Kidney epithelial cell (primary cell): ENCODE data around the gene FECH. TPM values are rescaled to one million over a fixed set of nuclear protein-coding genes. Genes with fewer than 3 reads are reported as not detected.
A peak's percentile ranks its signal among the peaks of the same experiment; 100 is the strongest.

ENCODE experiments used
- DNase-seq: peaks from one replicate; pipeline ENCODE4 v3.0.0-alpha.2; 2010; ENCODE audit warnings: low read depth
- H3K27me3 ChIP-seq: 2 replicates; pipeline ENCODE4 v1.6.0; 2011; ENCODE audit warnings: low read length; ENCODE audit not compliant: control insufficient read depth, insufficient read depth
- H3K36me3 ChIP-seq: 2 replicates; pipeline ENCODE4 v1.5.1; 2011; ENCODE audit warnings: low read length; ENCODE audit not compliant: control insufficient read depth, insufficient read depth
- H3K4me3 ChIP-seq: 2 replicates; pipeline ENCODE4 v1.5.1; 2011; ENCODE audit warnings: low read depth, mild to moderate bottlenecking, control low read depth, low read length
- total RNA-seq: library from RNA; depleted of rRNA; stranded (reverse); fragments of >200 nt; gene quantifications from 2 replicates; pipeline ENCODE4 v1.2.3, GENCODE V29; 2015
- TF ChIP-seq, protein P1 (sequence below): IDR thresholded peaks from 2 replicates; pipeline ENCODE4 v1.5.1; 2011; ENCODE audit warnings: mild to moderate bottlenecking, moderate library complexity, low read length, control low read depth, inconsistent platforms; ENCODE audit not compliant: insufficient read depth, poor library complexity, severe bottlenecking

Gene FECH
- total RNA-seq, 1 donor from 2014 or later = 58.3 TPM

GRCh38 chr18:57576316-57576715, 10.2 kb downstream of the FECH start:
- DNase-seq = peak; percentile 14
- Histone ChIP-seq H3K36me3 (no peaks in the 10 kb centered on the region), H3K4me3 (no peak overlapping the region), H3K27me3 (no peaks in the 10 kb centered on the region)
- TF ChIP-seq, protein P1, sequence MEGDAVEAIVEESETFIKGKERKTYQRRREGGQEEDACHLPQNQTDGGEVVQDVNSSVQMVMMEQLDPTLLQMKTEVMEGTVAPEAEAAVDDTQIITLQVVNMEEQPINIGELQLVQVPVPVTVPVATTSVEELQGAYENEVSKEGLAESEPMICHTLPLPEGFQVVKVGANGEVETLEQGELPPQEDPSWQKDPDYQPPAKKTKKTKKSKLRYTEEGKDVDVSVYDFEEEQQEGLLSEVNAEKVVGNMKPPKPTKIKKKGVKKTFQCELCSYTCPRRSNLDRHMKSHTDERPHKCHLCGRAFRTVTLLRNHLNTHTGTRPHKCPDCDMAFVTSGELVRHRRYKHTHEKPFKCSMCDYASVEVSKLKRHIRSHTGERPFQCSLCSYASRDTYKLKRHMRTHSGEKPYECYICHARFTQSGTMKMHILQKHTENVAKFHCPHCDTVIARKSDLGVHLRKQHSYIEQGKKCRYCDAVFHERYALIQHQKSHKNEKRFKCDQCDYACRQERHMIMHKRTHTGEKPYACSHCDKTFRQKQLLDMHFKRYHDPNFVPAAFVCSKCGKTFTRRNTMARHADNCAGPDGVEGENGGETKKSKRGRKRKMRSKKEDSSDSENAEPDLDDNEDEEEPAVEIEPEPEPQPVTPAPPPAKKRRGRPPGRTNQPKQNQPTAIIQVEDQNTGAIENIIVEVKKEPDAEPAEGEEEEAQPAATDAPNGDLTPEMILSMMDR = no peak

DNA sequence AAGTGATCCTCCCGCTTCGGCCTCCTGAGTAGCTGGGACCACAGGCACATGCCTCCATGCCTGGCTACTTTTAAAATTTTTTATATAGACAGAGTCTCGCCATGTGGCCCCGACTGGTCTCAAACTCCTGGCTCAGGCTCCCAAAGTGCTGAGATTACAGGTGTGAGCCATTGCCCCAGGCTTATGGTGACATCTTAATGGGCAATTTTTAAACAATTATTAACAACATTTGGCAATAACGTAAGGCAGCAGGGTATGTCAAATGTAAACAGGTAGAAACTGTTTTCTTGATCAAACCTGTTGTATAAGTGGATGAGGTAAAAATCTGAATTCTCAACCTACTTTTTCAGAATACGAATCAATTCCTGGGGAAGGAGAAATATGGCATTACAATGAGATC, 11.0 kb downstream of the FECH start:
- Histone ChIP-seq H3K27me3 (no peaks in the 10 kb centered on the region), H3K36me3 (no peaks in the 10 kb centered on the region), H3K4me3 (no peak overlapping the region)
- TF ChIP-seq, protein P1 = no peak
- DNase-seq = no peak

DNA sequence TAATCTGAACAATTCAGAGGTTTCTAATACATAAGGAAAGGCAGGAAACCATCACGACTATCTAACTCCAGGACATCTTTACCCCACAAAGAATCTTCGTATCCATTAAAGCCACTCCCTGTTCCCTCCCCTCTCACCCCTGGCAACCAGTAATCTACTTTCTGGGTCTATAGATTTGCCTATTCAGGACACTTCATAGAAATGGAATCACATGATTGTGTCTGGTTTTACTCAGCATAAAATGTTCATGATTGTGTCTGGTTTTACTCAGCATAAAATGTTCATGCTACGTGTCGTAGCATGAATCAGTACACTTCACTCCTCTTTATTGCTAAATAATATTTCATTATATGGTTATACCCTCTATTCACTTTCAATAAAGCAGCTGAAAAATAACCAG, 11.6 kb downstream of the FECH start:
- Histone ChIP-seq H3K27me3 (no peaks in the 10 kb centered on the region), H3K4me3 (no peak overlapping the region), H3K36me3 (no peaks in the 10 kb centered on the region)
- DNase-seq = no peak
- TF ChIP-seq, protein P1 = no peak

- TF ChIP-seq, protein P1 = no peak
- Histone ChIP-seq H3K27me3 (no peaks in the 10 kb centered on the region), H3K36me3 (no peaks in the 10 kb centered on the region), H3K4me3 (no peak overlapping the region)
- DNase-seq = no peak
Measured at GRCh38 chr18:57570162-57570561, 16.3 kb downstream of the FECH start.

GRCh38 chr18:57569133-57569532, 17.4 kb downstream of the FECH start:
- Histone ChIP-seq H3K36me3 (no peaks in the 10 kb centered on the region), H3K4me3 (no peak overlapping the region), H3K27me3 (no peaks in the 10 kb centered on the region)
- TF ChIP-seq, protein P1 = no peak
- no peak for DNase-seq

- TF ChIP-seq, protein P1 = peak; percentile 65
- no peak overlapping the region for H3K4me3 ChIP-seq
- H3K36me3 ChIP-seq = no peaks in the 10 kb centered on the region
- peak; percentile 16 for DNase-seq
- H3K27me3 ChIP-seq = no peaks in the 10 kb centered on the region
Measured at GRCh38 chr18:57561728-57562423, 24.6 kb downstream of the FECH start.
